Common myeloid progenitor, CD34-positive (primary cell): ENCODE measurements around the gene CLIC3.

ENCODE experiments used
- CTCF ChIA-PET: fragments of 350-600 bp; sonication (Branson Sonifier 250); formaldehyde crosslinking; loops from one replicate; lab custom pipeline; 2021; ENCODE audit warnings: antibody characterized with exemption; lab: Charles Lee
- POLR2A ChIA-PET: fragments of 350-600 bp; sonication (Branson Sonifier 250); formaldehyde crosslinking; loops from one replicate; lab custom pipeline; 2021; ENCODE audit warnings: antibody characterized with exemption; lab: Charles Lee
- DNase-seq, 3 donors: peaks; one replicate each; pipeline versions ENCODE4 v3.0.0 to v3.0.0-alpha.2; 2013
- H3K27ac ChIP-seq, 2 experiments: 1 replicate in 1 of 2; 2 replicates in 1 of 2; pipeline ENCODE4 v1.7.0; 2013; ENCODE audit warnings: inconsistent platforms in 2 of 2, low read length in 2 of 2, mild to moderate bottlenecking in 2 of 2, low read depth in 1 of 2, moderate library complexity in 1 of 2; ENCODE audit not compliant: severe bottlenecking in 2 of 2, insufficient read depth in 1 of 2, poor library complexity in 1 of 2
- H3K27me3 ChIP-seq, 5 experiments: replicated peaks in 2 of 5; 1 replicate in 3 of 5; 2 replicates in 2 of 5; pipeline versions ENCODE4 v1.6.1 to v1.7.0; 2013; ENCODE audit warnings: low read length in 4 of 5, mild to moderate bottlenecking in 2 of 5, moderate library complexity in 2 of 5, inconsistent platforms in 1 of 5; ENCODE audit not compliant: insufficient read depth in 5 of 5, control insufficient read depth in 4 of 5
- H3K36me3 ChIP-seq, 4 experiments: 1 replicate in 2 of 4; 2 replicates in 2 of 4; pipeline versions ENCODE4 v1.6.1 to v1.7.0; 2013; ENCODE audit warnings: low read length in 3 of 4, control low read depth in 1 of 4, mild to moderate bottlenecking in 1 of 4; ENCODE audit not compliant: control insufficient read depth in 4 of 4, insufficient read depth in 4 of 4
- H3K4me1 ChIP-seq, 4 experiments: 1 replicate in 3 of 4; 2 replicates in 1 of 4; pipeline versions ENCODE4 v1.6.1 to v1.7.1; 2013; ENCODE audit warnings: low read length in 3 of 4, mild to moderate bottlenecking in 3 of 4, control low read depth in 1 of 4, inconsistent platforms in 1 of 4, moderate library complexity in 1 of 4; ENCODE audit not compliant: control insufficient read depth in 4 of 4, insufficient read depth in 4 of 4; ENCODE audit errors: control extremely low read depth in 1 of 4
- H3K4me3 ChIP-seq, 7 experiments: 1 replicate in 4 of 7; 2 replicates in 3 of 7; pipeline versions ENCODE4 v1.5.1 to v1.7.0; 2013; ENCODE audit warnings: mild to moderate bottlenecking in 7 of 7, low read length in 6 of 7, moderate library complexity in 6 of 7, inconsistent platforms in 2 of 7, low read depth in 2 of 7, control low read depth in 1 of 7; ENCODE audit not compliant: insufficient read depth in 4 of 7, control insufficient read depth in 1 of 7; ENCODE audit errors: extremely low read depth in 1 of 7
- H3K9me3 ChIP-seq, 5 experiments: 1 replicate in 4 of 5; 2 replicates in 1 of 5; pipeline versions ENCODE4 v1.6.1 to v1.7.1; 2013; ENCODE audit warnings: low read length in 4 of 5, mild to moderate bottlenecking in 2 of 5, inconsistent platforms in 1 of 5, low read depth in 1 of 5, moderate library complexity in 1 of 5; ENCODE audit not compliant: control insufficient read depth in 4 of 5, insufficient read depth in 2 of 5; ENCODE audit errors: control extremely low read depth in 1 of 5
- WGBS: methylation state at CpG from one replicate; pipeline ENCODE4 v1.1.5; 2013; ENCODE audit not compliant: insufficient coverage; 5-methylcytosine and 5-hydroxymethylcytosine counted together

CLIC3 gene

DNA sequence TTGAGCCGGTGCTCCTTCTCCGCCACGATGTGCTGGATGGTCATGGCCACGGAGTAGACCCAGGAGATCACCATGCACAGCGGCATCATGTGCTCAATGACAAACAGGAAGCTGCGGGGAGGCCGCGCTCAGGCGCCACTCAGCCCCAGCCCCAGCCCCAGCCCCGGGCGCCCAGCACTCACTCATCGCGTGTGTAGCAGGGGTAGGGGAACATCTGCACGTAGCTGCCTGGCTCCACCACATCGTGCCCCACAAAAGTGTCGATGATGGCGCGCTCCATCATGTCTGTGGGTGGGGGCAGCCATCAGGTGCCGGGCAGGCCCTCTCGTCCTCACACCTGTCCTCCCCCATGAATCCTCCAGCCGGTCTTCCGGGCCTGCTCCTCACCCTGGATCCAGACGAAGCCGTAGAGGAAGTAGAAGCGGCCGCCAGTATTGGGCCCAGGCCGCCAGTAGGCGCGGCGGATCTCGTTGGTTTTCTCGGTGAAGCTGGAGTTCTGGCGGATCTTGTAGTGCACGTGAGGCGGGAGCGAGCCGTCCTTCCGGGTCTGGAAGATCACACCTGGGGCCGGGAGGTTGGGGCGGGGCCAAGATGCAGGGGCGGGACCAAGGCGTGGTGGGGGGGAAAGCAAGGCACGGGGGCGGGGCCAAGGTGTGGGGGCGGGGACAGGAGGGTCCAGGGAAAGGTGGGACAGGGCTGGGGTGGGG, 21.6 kb upstream of the CLIC3 start:
- ChIA-PET POLR2A (no interaction called here), CTCF (interaction anchor here (1.1 to 1.3 kb wide), 2 partner anchors 12 to 17 kb away, joined by 3 to 6 read pairs; no protein-coding TSS in a partner anchor)
- Histone ChIP-seq H3K36me3 (peaks cover 2 to 85% (median 50%) of the 10 kb centered on the region in 4 experiments), H3K4me1 (peaks cover 0 to 3% (median 0%) of the 10 kb centered on the region in 4 experiments), H3K27ac (no peak overlapping the region), H3K4me3 (no peak overlapping the region), H3K27me3 (no peaks in the 10 kb centered on the region), H3K9me3 (no peaks in the 10 kb centered on the region)
- WGBS, result 95% methylated on average over 31 of the region's 45 CpGs
- no peak for DNase-seq

DNA sequence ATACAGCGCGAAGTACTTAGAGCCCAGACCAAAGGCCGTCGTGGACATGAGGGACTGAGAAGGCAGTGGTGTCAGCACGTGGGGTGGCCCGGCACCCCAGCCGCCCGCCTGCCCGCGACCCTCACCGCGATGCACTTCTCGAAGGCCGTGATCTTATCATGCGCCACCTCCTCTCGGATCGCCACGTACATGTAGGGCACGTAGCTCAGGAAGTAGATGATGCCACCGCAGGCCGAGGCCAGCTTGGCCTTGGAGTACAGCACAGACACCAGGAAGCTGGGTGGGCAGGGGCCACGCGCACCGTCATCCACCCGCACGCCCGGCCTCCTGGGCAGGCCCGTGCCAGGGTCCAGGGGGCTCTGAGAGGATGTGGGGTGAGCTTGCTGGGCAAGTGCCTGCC, 20.7 kb upstream of the CLIC3 start:
- H3K4me1 ChIP-seq, result peaks cover 0 to 3% (median 0%) of the 10 kb centered on the region in 4 experiments
- no peak for DNase-seq
- POLR2A ChIA-PET, result no interaction called here
- H3K4me3 ChIP-seq, result no peak overlapping the region
- WGBS, result 94% methylated on average over 28 of the region's 28 CpGs
- H3K9me3 ChIP-seq, result no peaks in the 10 kb centered on the region
- H3K27ac ChIP-seq, result no peak overlapping the region
- peaks cover 2 to 88% (median 52%) of the 10 kb centered on the region in 4 experiments for H3K36me3 ChIP-seq
- CTCF ChIA-PET, result interaction anchor here (1.1 kb wide), 1 partner anchor 18 kb away, joined by 3 read pairs; no protein-coding TSS in a partner anchor
- no peaks in the 10 kb centered on the region for H3K27me3 ChIP-seq

DNA sequence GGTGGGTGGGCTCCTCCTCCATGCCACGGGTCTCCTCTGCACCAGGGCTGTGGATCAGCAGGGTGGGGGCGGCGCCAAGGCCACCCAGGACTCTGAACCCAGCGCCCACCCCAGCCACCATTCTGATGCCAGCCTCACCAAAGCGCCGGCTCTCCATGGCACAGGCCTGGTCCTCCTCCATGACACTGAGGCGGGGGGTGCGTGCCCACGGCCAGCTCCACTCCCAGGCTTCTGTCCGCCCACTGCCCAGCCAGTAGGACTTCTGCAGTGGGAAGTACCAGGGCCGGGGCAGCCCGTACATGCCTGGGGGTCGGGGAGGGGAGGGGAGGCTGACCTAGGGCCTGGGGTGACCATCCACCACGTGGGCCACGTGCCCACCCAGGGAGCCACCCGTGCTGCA, 20.1 kb upstream of the CLIC3 start:
- no peak overlapping the region for H3K27ac ChIP-seq
- no peak overlapping the region for H3K4me3 ChIP-seq
- CTCF ChIA-PET, result no interaction called here
- no peaks in the 10 kb centered on the region for H3K27me3 ChIP-seq
- WGBS, result over 99% methylated on average over 10 of the region's 16 CpGs
- peaks cover 2 to 91% (median 53%) of the 10 kb centered on the region in 4 experiments for H3K36me3 ChIP-seq
- H3K4me1 ChIP-seq, result peaks cover 0 to 3% (median 0%) of the 10 kb centered on the region in 4 experiments
- POLR2A ChIA-PET, result no interaction called here
- DNase-seq, result no peak
- no peaks in the 10 kb centered on the region for H3K9me3 ChIP-seq

DNA sequence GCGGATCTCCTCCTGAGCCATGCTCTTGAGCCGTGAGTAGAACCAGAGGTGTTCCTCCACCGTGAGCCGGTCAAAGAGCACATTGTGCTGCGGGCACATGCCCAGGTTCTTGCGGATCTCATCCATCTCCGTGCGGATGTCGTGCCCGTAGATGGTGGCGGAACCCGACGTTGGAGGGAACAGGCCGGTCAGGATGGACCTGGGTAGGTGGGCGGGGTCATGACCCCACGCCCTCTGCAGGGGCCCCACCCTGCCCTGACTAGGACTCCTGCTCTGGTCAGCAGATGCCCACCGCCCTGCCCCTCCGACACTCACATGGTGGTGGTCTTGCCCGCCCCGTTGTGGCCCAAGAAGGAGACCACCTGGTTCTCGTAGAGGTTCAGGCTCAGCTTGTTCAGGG, 19.6 kb upstream of the CLIC3 start:
- H3K9me3 ChIP-seq, result no peaks in the 10 kb centered on the region
- no peak overlapping the region for H3K27ac ChIP-seq
- H3K36me3 ChIP-seq, result peaks cover 2 to 91% (median 51%) of the 10 kb centered on the region in 4 experiments
- POLR2A ChIA-PET, result no interaction called here
- WGBS, result 98% methylated on average over 20 of the region's 21 CpGs
- H3K4me3 ChIP-seq, result no peak overlapping the region
- H3K27me3 ChIP-seq, result no peaks in the 10 kb centered on the region
- DNase-seq, result no peak
- CTCF ChIA-PET, result no interaction called here
- peaks cover 0 to 3% (median 0%) of the 10 kb centered on the region in 4 experiments for H3K4me1 ChIP-seq

DNA sequence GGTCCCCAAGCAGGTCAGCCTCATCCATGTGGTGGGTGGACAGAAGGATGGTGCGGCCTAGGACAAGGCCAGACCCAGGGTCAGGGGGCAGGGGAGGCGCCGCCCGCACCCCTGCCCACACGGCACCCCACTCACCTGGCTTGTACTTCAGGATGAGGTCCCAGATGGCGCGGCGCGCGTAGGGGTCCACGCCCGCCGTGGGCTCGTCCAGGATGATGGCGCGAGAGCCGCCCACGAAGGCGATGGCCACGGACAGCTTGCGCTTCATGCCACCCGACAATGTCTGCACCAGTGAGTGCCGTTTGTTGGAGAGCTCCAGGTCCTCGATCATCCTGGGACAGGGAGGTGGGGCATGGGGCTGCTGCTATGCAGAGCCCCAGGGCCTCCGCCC, 19.2 kb upstream of the CLIC3 start:
- peaks cover 2 to 88% (median 50%) of the 10 kb centered on the region in 4 experiments for H3K36me3 ChIP-seq
- no peak for DNase-seq
- WGBS, result 99% methylated on average over 24 of the region's 25 CpGs
- H3K9me3 ChIP-seq, result no peaks in the 10 kb centered on the region
- H3K27ac ChIP-seq, result no peak overlapping the region
- H3K27me3 ChIP-seq, result no peaks in the 10 kb centered on the region
- peaks cover 0 to 3% (median 0%) of the 10 kb centered on the region in 4 experiments for H3K4me1 ChIP-seq
- POLR2A ChIA-PET, result no interaction called here
- CTCF ChIA-PET, result interaction anchor here (1.1 kb wide), 1 partner anchor 67 kb away, joined by 3 read pairs; no protein-coding TSS in a partner anchor
- H3K4me3 ChIP-seq, result no peak overlapping the region

DNA sequence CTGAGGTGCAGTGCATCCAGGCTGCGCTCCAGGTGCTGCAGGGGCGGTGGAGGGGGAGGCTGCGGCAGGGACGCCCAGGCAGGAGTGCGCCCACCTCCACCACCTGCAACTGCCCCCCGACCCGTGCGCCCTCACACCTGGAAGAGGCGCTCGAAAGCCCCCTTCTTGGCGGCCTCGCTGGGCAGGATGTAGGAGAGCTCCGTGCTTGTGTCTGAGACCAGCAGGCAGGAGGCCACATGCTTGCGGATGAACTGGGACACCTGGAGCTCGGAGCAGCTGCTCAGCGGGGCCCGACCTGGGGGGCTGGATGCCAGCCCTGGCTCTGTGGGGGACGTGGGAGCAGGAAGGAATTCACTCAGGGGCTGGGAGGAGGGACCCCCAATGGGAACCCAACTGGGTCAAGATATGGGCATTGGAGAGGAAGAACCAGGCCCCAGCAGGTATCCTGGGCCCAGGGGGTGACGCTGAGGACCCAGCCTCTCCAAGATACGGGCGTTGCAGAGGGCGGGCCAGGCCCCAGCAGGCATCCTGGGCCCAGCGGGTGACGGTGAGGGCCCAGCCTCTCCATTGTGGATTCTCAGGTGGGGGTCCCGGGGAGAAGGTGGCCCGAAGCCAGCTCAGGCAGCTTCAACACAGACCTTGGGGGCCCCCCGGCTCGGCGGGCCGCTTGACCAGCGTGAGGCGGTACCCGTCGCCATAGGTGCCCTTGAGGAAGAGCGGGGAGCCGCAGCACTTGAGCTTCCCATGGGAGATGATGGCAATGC, 18.6 kb upstream of the CLIC3 start:
- H3K27me3 ChIP-seq, result no peaks in the 10 kb centered on the region
- CTCF ChIA-PET, result interaction anchor here (1.1 to 2.0 kb wide), 3 partner anchors 9 to 67 kb away, joined by 3 to 7 read pairs (median 3); no protein-coding TSS in a partner anchor
- no peak overlapping the region for H3K4me3 ChIP-seq
- H3K9me3 ChIP-seq, result no peaks in the 10 kb centered on the region
- POLR2A ChIA-PET, result no interaction called here
- peaks cover 2 to 86% (median 49%) of the 10 kb centered on the region in 4 experiments for H3K36me3 ChIP-seq
- no peak overlapping the region for H3K27ac ChIP-seq
- peaks cover 0 to 3% (median 0%) of the 10 kb centered on the region in 4 experiments for H3K4me1 ChIP-seq
- DNase-seq, result no peak
- 97% methylated on average over 36 of the region's 36 CpGs for WGBS
